CD4-positive, alpha-beta T cell treated with Interleukin-15 for 4 hours (primary cell): ENCODE results near the gene KIF4B.
"Not testable (repeated sequence)": the region's sequence is repeated elsewhere in the genome, so short reads cannot be mapped to it uniquely, and the experiment has no call there.

Source experiments
- DNase-seq: peaks from one replicate; pipeline ENCODE4 v3.0.0-alpha.2; 2020; ENCODE audit warnings: low spot score

KIF4B gene

GRCh38 chr5:155013526-155013925, at the start of gene KIF4B:
Gene KIF4B, plus strand, starts transcription at chr5:155013755. Its CDS starts 105 bp downstream, at chr5:155013860.
- DNase-seq: no peak

GRCh38 chr5:154966081-154966841, 47.3 kb upstream of the KIF4B start:
- no peak for DNase-seq

- DNase-seq: no peak
These were observed 46.7 kb upstream of the KIF4B start for GRCh38 chr5:154966874-154967273.

GRCh38 chr5:154967421-154968024, 46.0 kb upstream of the KIF4B start:
- DNase-seq: no peak

GRCh38 chr5:154968953-154969352, 44.6 kb upstream of the KIF4B start:
- no peak for DNase-seq

GRCh38 chr5:154970759-154971158, 42.8 kb upstream of the KIF4B start:
- no peak for DNase-seq

GRCh38 chr5:154971501-154971900, 42.1 kb upstream of the KIF4B start:
- DNase-seq: no peak

- DNase-seq: no peak
These were observed 41.0 kb upstream of the KIF4B start for GRCh38 chr5:154972476-154973080.

GRCh38 chr5:154976082-154976481, 37.5 kb upstream of the KIF4B start:
- DNase-seq: not testable (repeated sequence)

GRCh38 chr5:154977409-154977808, 36.1 kb upstream of the KIF4B start:
- DNase-seq: no peak

- DNase-seq: not testable (repeated sequence)
These were observed 35.3 kb upstream of the KIF4B start for GRCh38 chr5:154978294-154978693.

GRCh38 chr5:154984946-154985516, 28.5 kb upstream of the KIF4B start:
- no peak for DNase-seq

GRCh38 chr5:154986151-154986550, 27.4 kb upstream of the KIF4B start:
- no peak for DNase-seq

GRCh38 chr5:154989626-154990025, 23.9 kb upstream of the KIF4B start:
- no peak for DNase-seq

- DNase-seq: no peak
These were observed 20.1 kb upstream of the KIF4B start for GRCh38 chr5:154993461-154993860.

GRCh38 chr5:154995679-154996078, 17.9 kb upstream of the KIF4B start:
- no peak for DNase-seq

- no peak for DNase-seq
These were observed 15.8 kb upstream of the KIF4B start for GRCh38 chr5:154997746-154998145.

- no peak for DNase-seq
These were observed 13.7 kb upstream of the KIF4B start for GRCh38 chr5:154999865-155000264.

- no peak for DNase-seq
These were observed 12.0 kb upstream of the KIF4B start for GRCh38 chr5:155001523-155001922.

GRCh38 chr5:155002722-155003121, 10.8 kb upstream of the KIF4B start:
- not testable (repeated sequence) for DNase-seq

GRCh38 chr5:155004138-155004744, 9.3 kb upstream of the KIF4B start:
- DNase-seq: peak; percentile 1

- DNase-seq: not testable (repeated sequence)
These were observed 7.3 kb upstream of the KIF4B start for GRCh38 chr5:155006265-155006664.
